Measurements from ENCODE around the gene AARSD1. TPM values are rescaled to one million over a fixed set of nuclear protein-coding genes. Genes with fewer than 3 reads are reported as not detected.
"Not testable (repeated sequence)": the region's sequence is repeated elsewhere in the genome, so short reads cannot be mapped to it uniquely, and the experiment has no call there.

AARSD1 gene
- total RNA-seq, 1 experiment from 2014 or later, result 17.7 TPM

DNA sequence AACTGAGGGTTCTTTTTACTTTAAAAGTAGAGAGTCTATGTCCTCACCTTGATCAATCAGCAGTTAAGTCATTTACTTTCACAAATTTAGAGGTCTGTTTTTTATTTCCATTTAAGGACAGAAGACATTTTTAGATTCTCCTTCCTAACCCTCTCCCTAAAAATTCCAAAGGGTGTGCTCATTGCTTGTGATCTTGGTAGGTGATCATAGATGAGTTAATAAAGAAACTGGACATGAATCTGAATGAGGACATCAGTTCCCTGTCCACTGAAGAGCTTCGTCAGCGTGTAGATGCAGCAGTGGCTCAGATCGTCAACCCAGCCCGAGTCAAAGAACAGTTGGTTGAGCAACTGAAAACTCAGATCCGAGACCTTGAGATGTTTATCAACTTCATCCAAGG lies 24.9 kb upstream of the AARSD1 start:
- peaks cover 61% of the 10 kb centered on the region for H3K36me3 ChIP-seq (ENCODE audit: insufficient read depth, low read length)
- H3K4me1 ChIP-seq (ENCODE audit: low read length), result peaks cover 17% of the 10 kb centered on the region
- H3K9me2 ChIP-seq (replicated peaks; ENCODE audit: insufficient read depth, low read length), result no peaks in the 10 kb centered on the region
- no peaks in the 10 kb centered on the region for H3K9me3 ChIP-seq (ENCODE audit: low read length)
- no peaks in the 10 kb centered on the region for H4K20me1 ChIP-seq (ENCODE audit: insufficient read depth, low read depth, low read length)
- no peak overlapping the region for H2AFZ ChIP-seq (ENCODE audit: low read length)
- no peak overlapping the region for H3K9ac ChIP-seq (ENCODE audit: low read length)
- H3K79me2 ChIP-seq (ENCODE audit: low read length), result peaks cover 31% of the 10 kb centered on the region
- no peak overlapping the region for H3K4me2 ChIP-seq (ENCODE audit: low read depth, low read length, poor library complexity, severe bottlenecking)
- H3K27ac ChIP-seq (ENCODE audit: low read length), result no peak overlapping the region
- DNase-seq, result no peak
- no peaks in the 10 kb centered on the region for H3K27me3 ChIP-seq (ENCODE audit: low read length)
- no peak overlapping the region for H3K4me3 ChIP-seq (ENCODE audit: low read length)

DNA sequence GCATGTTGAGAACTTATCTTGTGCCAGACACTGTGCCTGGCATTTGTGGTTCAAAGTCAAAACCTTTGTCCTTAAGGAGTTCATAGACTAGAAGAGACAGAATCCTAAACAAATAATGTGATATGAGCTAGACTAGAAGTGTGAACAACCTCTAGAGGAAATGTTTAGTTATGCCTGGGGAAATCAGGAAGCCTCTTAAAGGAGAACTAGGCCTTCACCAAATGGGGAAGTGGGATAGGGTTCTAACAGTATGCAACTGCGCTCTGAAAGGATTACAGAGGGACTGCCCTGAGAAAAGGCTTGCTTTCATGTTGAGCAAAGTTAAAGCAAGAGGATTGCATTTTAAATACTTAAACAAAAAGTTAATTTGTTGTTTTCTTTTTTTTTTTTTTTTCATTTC lies 21.0 kb upstream of the AARSD1 start:
- Histone ChIP-seq H3K36me3 (ENCODE audit: insufficient read depth, low read length) (peaks cover 46% of the 10 kb centered on the region), H3K9ac (ENCODE audit: low read length) (peak overlapping the region; percentile 46), H3K27me3 (ENCODE audit: low read length) (no peaks in the 10 kb centered on the region), H3K9me2 (replicated peaks; ENCODE audit: insufficient read depth, low read length) (no peaks in the 10 kb centered on the region), H3K4me1 (ENCODE audit: low read length) (peaks cover 33% of the 10 kb centered on the region), H3K79me2 (ENCODE audit: low read length) (peaks cover 67% of the 10 kb centered on the region), H3K4me2 (ENCODE audit: low read depth, low read length, poor library complexity, severe bottlenecking) (peak overlapping the region; percentile 64), H4K20me1 (ENCODE audit: insufficient read depth, low read depth, low read length) (peaks cover 5% of the 10 kb centered on the region; the same call in 1 of the 2 replicates), H2AFZ (ENCODE audit: low read length) (no peak overlapping the region), H3K27ac (ENCODE audit: low read length) (peak overlapping the region; percentile 74), H3K9me3 (ENCODE audit: low read length) (no peaks in the 10 kb centered on the region), H3K4me3 (ENCODE audit: low read length) (peak overlapping the region; percentile 13; the same call in 1 of the 2 replicates)
- peak; percentile 87 for DNase-seq

- Histone ChIP-seq H3K27me3 (ENCODE audit: low read length) (no peaks in the 10 kb centered on the region), H3K9me2 (replicated peaks; ENCODE audit: insufficient read depth, low read length) (no peaks in the 10 kb centered on the region), H3K36me3 (ENCODE audit: insufficient read depth, low read length) (peaks cover 21% of the 10 kb centered on the region), H3K9ac (ENCODE audit: low read length) (0 out of 2 replicates have a peak overlapping the region, but pooled peaks have one; percentile 95), H3K27ac (ENCODE audit: low read length) (no peak overlapping the region), H3K4me1 (ENCODE audit: low read length) (peaks cover 41% of the 10 kb centered on the region), H4K20me1 (ENCODE audit: insufficient read depth, low read depth, low read length) (peaks cover 5% of the 10 kb centered on the region; the same call in 1 of the 2 replicates), H3K79me2 (ENCODE audit: low read length) (peaks cover 64% of the 10 kb centered on the region), H2AFZ (ENCODE audit: low read length) (no peak overlapping the region), H3K9me3 (ENCODE audit: low read length) (no peaks in the 10 kb centered on the region), H3K4me3 (ENCODE audit: low read length) (peak overlapping the region; percentile 94; the same call in 1 of the 2 replicates), H3K4me2 (ENCODE audit: low read depth, low read length, poor library complexity, severe bottlenecking) (peak overlapping the region; percentile 79)
- DNase-seq, result no peak
These were observed 18.0 kb upstream of the AARSD1 start for GRCh38 chr17:42982266-42982665.

DNA sequence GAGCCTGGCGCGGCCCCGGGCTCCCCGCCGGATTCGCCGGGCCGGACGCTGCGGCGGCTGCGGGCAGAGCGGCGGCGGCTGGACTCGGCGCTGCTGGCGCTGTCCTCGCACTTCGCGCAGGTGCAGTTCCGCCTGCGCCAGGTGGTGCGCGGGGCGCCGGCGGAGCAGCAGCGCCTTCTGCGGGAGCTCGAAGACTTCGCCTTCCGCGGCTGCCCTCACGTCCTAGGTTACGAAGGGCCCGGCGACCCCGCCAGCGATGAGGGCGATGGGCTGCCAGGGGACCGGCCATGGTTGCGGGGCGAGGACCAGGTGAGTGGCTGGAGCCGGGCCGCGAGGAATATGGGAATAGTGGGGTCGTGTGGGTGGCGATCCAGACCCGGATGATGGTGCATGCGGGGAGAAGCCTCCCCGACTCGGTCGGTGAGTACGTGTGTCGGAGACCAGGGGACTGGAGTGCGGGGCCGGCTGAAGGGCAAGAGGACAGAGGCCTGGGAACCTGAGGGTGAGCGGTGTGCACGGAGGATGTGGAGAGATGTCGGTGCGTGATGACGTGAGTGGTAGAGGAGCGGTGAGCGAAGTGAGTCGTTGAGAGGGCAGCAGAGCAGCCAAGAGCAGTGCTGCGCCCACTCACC lies 16.6 kb upstream of the AARSD1 start:
- Histone ChIP-seq H3K4me1 (ENCODE audit: low read length) (peaks cover 41% of the 10 kb centered on the region), H3K79me2 (ENCODE audit: low read length) (peaks cover 52% of the 10 kb centered on the region), H3K9me2 (replicated peaks; ENCODE audit: insufficient read depth, low read length) (no peaks in the 10 kb centered on the region), H3K9me3 (ENCODE audit: low read length) (no peaks in the 10 kb centered on the region), H3K27me3 (ENCODE audit: low read length) (no peaks in the 10 kb centered on the region), H2AFZ (ENCODE audit: low read length) (peak overlapping the region; percentile 70; the same call in 1 of the 2 replicates), H3K36me3 (ENCODE audit: insufficient read depth, low read length) (peaks cover 10% of the 10 kb centered on the region), H3K9ac (ENCODE audit: low read length) (peak overlapping the region; percentile 95), H3K4me2 (ENCODE audit: low read depth, low read length, poor library complexity, severe bottlenecking) (peak overlapping the region; percentile 79), H4K20me1 (ENCODE audit: insufficient read depth, low read depth, low read length) (peaks cover 5% of the 10 kb centered on the region; the same call in 1 of the 2 replicates), H3K27ac (ENCODE audit: low read length) (peak overlapping the region; percentile 74), H3K4me3 (ENCODE audit: low read length) (peak overlapping the region; percentile 94)
- DNase-seq, result peak; percentile 90

GRCh38 chr17:42980274-42980765 lies 16.1 kb upstream of the AARSD1 start, which contains the start of gene RUNDC1:
Gene RUNDC1 (plus strand): TSS chr17:42980565. CDS start chr17:42980577, 12 bp downstream.
- peaks cover 47% of the 10 kb centered on the region for H3K79me2 ChIP-seq (ENCODE audit: low read length)
- H3K4me3 ChIP-seq (ENCODE audit: low read length), result peak within 1 kb of the TSS; percentile 94
- peak within 1 kb of the TSS; percentile 74 for H3K27ac ChIP-seq (ENCODE audit: low read length)
- peak; percentile 96 for DNase-seq
- H3K9me2 ChIP-seq (replicated peaks; ENCODE audit: insufficient read depth, low read length), result no peaks in the 10 kb centered on the region
- peaks cover 36% of the 10 kb centered on the region for H3K4me1 ChIP-seq (ENCODE audit: low read length)
- H3K27me3 ChIP-seq (ENCODE audit: low read length), result no peaks in the 10 kb centered on the region
- peaks cover 6% of the 10 kb centered on the region for H3K36me3 ChIP-seq (ENCODE audit: insufficient read depth, low read length)
- H3K9ac ChIP-seq (ENCODE audit: low read length), result peak within 1 kb of the TSS; percentile 95
- peak within 1 kb of the TSS; percentile 70; the same call in 1 of the 2 replicates for H2AFZ ChIP-seq (ENCODE audit: low read length)
- peaks cover 5% of the 10 kb centered on the region; the same call in 1 of the 2 replicates for H4K20me1 ChIP-seq (ENCODE audit: insufficient read depth, low read depth, low read length)
- peak within 1 kb of the TSS; percentile 79 for H3K4me2 ChIP-seq (ENCODE audit: low read depth, low read length, poor library complexity, severe bottlenecking)
- no peaks in the 10 kb centered on the region for H3K9me3 ChIP-seq (ENCODE audit: low read length)

- Histone ChIP-seq H3K27ac (ENCODE audit: low read length) (peak within 1 kb of the TSS; percentile 74), H3K79me2 (ENCODE audit: low read length) (peaks cover 42% of the 10 kb centered on the region), H4K20me1 (ENCODE audit: insufficient read depth, low read depth, low read length) (peaks cover 5% of the 10 kb centered on the region; the same call in 1 of the 2 replicates), H2AFZ (ENCODE audit: low read length) (peak within 1 kb of the TSS; percentile 70; the same call in 1 of the 2 replicates), H3K9me3 (ENCODE audit: low read length) (no peaks in the 10 kb centered on the region), H3K4me3 (ENCODE audit: low read length) (peak within 1 kb of the TSS; percentile 94), H3K9ac (ENCODE audit: low read length) (peak within 1 kb of the TSS; percentile 95), H3K4me2 (ENCODE audit: low read depth, low read length, poor library complexity, severe bottlenecking) (peak within 1 kb of the TSS; percentile 79), H3K9me2 (replicated peaks; ENCODE audit: insufficient read depth, low read length) (no peaks in the 10 kb centered on the region), H3K27me3 (ENCODE audit: low read length) (no peaks in the 10 kb centered on the region), H3K4me1 (ENCODE audit: low read length) (peaks cover 29% of the 10 kb centered on the region), H3K36me3 (ENCODE audit: insufficient read depth, low read length) (peaks cover 6% of the 10 kb centered on the region)
- no peak for DNase-seq
These were observed 15.4 kb upstream of the AARSD1 start, which contains the start of gene PTGES3L for GRCh38 chr17:42979511-42980273. Gene PTGES3L (minus strand): TSS chr17:42980080. CDS start chr17:42980053, 27 bp downstream.

- not testable (repeated sequence) for H2AFZ ChIP-seq (ENCODE audit: low read length); H3K9me3 ChIP-seq (ENCODE audit: low read length); H3K27me3 ChIP-seq (ENCODE audit: low read length); H3K4me3 ChIP-seq (ENCODE audit: low read length); H3K4me1 ChIP-seq (ENCODE audit: low read length); H3K27ac ChIP-seq (ENCODE audit: low read length); H3K9me2 ChIP-seq (replicated peaks; ENCODE audit: insufficient read depth, low read length); H3K4me2 ChIP-seq (ENCODE audit: low read depth, low read length, poor library complexity, severe bottlenecking); DNase-seq; H4K20me1 ChIP-seq (ENCODE audit: insufficient read depth, low read depth, low read length); H3K9ac ChIP-seq (ENCODE audit: low read length); H3K79me2 ChIP-seq (ENCODE audit: low read length); H3K36me3 ChIP-seq (ENCODE audit: insufficient read depth, low read length)
These were observed 11.4 kb upstream of the AARSD1 start for GRCh38 chr17:42975701-42976100.

DNA sequence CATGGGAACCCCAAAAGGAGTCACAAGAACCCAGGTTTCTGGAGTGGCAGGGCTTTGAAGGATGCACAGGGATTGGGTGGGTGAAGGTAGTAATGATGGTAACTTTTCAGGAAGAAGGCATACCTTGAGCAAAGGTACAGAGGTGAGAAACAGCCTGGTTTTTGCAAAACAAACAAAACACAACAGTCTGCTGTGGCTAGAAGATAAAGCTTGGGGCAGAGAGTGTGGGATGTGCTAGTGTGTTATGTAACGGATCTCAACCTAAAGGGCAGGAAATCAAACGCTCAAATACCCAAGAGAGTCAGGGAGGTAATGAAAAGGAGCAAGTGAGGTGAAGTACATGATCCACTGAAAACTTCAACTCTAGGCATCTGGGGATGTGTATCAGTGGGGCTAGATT lies 11.0 kb upstream of the AARSD1 start:
- Histone ChIP-seq H3K4me2 (ENCODE audit: low read depth, low read length, poor library complexity, severe bottlenecking) (no peak overlapping the region), H3K4me3 (ENCODE audit: low read length) (no peak overlapping the region), H3K9me3 (ENCODE audit: low read length) (no peaks in the 10 kb centered on the region), H3K4me1 (ENCODE audit: low read length) (peaks cover 9% of the 10 kb centered on the region), H4K20me1 (ENCODE audit: insufficient read depth, low read depth, low read length) (no peaks in the 10 kb centered on the region), H3K27ac (ENCODE audit: low read length) (no peak overlapping the region), H3K9ac (ENCODE audit: low read length) (no peak overlapping the region), H3K36me3 (ENCODE audit: insufficient read depth, low read length) (no peaks in the 10 kb centered on the region), H3K27me3 (ENCODE audit: low read length) (no peaks in the 10 kb centered on the region), H3K79me2 (ENCODE audit: low read length) (no peaks in the 10 kb centered on the region), H3K9me2 (replicated peaks; ENCODE audit: insufficient read depth, low read length) (no peaks in the 10 kb centered on the region), H2AFZ (ENCODE audit: low read length) (no peak overlapping the region)
- DNase-seq, result no peak

All from Karpas-422 (cell line).